Stimulated activated CD4-positive, alpha-beta T cell treated with anti-CD3 and anti-CD28 coated beads, Interleukin-2, amount 100 ng/mL, for 24 hours (primary cell): Measurements from ENCODE around the gene TM7SF3.

Experiments
- DNase-seq, 2 donors: peaks; one replicate each; pipeline ENCODE4 v3.0.0-alpha.2; 2020

Gene TM7SF3

DNA sequence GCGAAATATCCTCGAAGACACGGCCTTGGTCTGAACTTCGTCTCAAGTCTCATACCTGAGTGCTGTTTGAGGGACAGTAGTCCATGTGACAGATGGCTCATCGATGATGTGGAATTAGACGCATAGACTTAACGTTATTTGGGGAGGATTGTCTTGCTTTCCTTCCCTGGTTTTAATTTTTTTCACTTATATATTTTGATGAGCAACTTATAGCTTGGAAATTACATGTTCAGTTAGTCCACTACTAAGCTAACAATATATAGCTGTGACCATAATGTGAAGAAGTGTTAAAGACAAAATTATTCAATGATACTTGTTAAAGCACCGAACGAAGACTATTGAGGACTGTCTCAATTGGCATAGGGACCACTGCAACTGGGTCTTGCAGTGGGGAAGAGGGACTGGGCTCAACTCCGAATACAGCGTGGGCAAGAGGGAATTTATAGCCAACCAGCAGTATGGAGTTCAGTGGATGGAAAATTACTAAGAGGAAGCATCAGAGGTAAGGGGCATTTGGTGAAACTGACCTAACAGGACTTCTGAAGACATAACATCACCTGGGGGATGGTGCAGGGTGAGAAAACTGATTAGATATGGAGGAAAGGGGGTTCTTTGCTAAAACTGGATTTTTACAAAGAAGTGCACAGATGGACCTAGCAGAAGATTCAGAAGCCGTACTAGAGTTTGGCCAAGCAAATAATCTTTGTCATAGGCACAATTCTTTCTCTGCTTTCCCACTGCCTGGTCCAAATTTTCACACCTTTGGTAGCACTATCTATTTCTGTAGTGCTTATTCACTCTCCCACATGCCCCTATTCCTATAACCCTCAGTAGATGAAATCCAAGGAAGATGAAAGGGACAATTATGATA, 910 bp upstream of the TM7SF3 start:
- no peak for DNase-seq

GRCh38 chr12:27013611-27014084, 536 bp downstream of the TM7SF3 start:
- DNase-seq, result no peak

DNA sequence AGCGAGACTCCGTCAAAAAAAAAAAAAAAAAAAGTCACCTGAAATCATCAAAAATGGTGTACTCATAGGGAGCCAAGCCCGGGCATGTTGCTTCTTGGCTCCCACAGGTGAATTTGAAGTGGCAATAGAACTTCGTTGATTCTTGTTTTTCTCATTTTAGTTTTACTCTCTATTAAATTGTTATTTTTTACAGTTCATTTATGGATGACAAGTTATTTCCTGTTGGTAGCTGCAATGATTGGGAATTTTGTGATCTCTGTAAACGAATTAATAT, 1.3 kb downstream of the TM7SF3 start:
- no peak for DNase-seq

DNA sequence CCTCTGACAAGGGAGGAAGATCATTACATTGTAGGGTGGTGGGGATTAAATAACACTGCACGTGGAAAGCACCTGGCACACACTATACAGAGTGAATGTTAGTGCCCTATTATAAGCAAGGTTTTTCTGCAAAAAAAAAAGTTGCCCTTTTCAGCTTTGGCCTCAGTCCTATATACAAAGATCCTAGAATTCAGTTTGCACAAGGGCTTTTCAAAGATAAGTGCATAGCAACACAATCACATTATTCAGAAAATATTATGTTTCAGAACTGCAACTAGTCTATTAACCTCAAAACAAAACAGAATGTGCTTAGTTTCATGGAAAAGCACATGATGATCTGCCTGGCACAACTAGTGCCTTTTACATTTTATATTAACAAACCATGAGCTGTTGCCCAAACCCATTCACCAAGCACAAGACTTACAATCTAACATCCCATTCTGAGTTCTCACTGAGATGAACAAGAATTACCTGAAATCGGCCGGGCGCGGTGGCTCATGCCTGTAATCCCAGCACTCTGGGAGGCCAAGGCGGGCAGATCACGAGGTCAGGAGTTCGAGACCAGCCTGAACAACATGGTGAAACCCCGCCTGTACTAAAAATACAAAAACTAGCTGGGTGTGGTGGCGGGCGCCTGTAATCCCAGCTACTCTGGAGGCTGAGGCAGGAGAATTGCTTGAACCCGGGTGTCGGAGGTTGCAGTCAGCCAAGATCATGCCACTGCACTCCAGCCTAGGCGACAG, 1.8 kb downstream of the TM7SF3 start:
- no peak for DNase-seq

GRCh38 chr12:27009881-27010301, 4.3 kb downstream of the TM7SF3 start:
- no peak for DNase-seq

GRCh38 chr12:27008081-27008480, 6.1 kb downstream of the TM7SF3 start:
- DNase-seq, result no peak

GRCh38 chr12:27006797-27007467, 7.3 kb downstream of the TM7SF3 start:
- no peak for DNase-seq

- DNase-seq, result no peak
These were observed 8.7 kb downstream of the TM7SF3 start for GRCh38 chr12:27005495-27005894.

DNA sequence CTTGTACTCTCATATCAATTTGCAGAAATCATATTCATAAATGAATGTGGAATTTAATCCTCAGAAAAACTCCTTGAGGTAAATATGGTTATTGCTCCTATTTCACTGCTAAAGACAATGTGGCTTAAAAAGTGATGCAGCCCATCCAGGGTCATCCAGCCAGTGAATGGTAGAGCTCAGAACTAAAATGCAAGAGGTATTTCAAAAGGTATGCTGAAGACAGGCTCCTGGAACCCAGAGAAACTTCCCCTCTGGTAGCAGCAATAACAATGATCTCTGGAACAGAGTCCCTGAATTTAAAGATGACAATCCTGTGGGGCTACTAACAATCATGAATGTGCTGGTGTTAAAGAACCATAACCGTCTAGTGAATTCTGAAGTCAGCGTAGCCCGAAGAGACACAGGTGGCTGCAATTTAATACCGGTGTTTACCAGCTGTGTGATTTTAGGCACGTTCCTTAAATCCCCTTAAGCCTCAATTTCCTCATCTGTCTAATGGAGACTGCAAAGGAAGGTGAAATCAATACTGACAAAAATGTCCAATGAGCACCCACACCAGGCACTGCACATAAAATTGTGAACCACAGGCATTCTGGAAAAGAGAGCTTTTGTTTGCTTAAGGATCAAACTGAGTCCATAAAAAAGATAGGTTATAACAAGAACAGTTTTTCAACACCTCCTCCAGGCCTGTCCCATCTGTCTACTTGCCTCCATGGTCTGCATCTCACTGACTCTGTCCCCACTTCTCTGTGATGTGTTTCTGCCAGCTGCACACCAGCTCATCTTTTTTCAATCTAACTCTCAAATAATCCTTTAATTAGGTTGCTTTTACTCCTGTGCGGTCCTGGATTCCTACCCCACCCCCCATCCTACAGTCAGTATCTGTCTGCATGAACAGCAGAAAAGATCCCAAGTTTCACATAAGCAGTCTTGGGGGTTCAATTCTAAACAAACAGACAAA, 10.5 kb downstream of the TM7SF3 start:
- DNase-seq, result no peak

- DNase-seq, result no peak
These were observed 12.0 kb downstream of the TM7SF3 start for GRCh38 chr12:27002141-27002540.

DNA sequence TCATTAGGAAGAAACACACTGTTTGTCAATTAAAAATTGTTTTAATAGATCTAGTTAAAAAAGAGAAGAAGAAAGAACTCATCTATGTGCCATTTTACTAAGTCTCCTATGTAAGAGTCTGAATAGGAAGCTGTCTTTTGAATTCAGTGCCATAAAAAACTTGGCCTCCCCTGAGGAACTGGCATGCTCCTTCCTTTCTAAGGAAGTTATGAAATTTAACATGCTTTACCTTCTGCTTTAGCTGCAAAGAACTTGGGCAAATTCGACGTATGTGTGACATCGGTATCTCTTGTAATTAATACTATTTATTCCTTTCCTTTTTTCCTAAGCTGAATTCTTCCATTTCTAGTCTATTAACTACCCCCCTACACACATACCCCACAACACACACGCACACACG, 12.5 kb downstream of the TM7SF3 start:
- no peak for DNase-seq

GRCh38 chr12:27000961-27001360, 13.2 kb downstream of the TM7SF3 start:
- DNase-seq, result no peak

DNA sequence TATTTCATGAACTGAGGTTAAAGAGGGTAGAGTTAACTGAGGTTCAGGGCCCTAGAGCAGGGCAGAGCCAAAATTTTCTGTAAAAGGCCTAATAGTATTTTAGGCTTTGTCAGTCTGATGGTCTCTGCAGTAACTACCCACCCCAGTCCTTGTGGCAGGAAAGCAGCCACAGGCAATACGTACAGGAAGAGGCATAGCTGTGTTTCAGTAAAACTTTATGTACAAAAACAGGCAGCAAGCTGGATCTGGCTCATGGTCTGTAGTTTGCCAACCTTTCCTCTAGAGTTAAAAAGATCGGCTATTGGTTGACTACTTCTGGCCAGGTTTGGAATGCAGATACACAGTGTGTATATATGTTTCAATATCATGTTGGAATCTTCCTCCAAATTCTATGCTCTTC, 17.2 kb downstream of the TM7SF3 start:
- DNase-seq, result no peak

GRCh38 chr12:26995706-26996105, 18.5 kb downstream of the TM7SF3 start:
- no peak for DNase-seq

DNA sequence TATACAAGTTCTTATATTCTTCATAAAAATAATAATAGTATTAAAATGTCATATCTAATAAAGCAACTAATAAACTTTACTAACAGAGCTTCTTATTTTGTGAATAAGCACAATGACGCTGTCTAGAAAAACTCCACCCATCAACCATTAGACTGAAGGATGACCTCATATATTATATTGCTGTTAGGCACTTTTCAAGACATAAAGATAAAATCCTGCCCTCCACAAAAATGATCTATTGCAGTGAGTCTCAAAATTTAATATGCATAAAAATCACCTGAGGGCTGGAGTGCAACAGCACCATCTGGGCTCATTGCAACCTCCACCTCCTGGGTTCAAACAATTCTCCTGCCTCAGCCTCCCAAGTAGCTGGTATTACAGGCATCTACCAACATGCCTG, 20.1 kb downstream of the TM7SF3 start:
- no peak for DNase-seq

GRCh38 chr12:26991826-26992225, 22.4 kb downstream of the TM7SF3 start:
- DNase-seq, result no peak

DNA sequence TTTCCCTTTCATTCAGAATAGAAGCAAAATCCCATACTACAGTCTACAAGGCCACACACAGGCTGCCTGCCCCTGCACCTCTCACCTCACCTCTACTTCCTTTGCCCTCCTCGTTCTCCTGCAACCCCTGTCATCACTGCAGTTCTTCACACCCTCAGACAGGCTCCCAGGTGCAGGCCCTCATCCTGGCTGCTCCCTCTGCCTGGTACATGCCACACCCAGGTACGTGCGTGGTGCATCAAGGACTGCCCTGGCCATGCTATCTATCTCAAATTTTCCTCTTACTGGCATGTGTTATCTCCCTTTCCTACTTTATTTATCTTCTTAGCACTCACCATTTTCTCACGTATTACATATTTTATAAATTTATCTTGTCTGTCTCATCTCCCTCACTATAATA, 24.3 kb downstream of the TM7SF3 start:
- no peak for DNase-seq

DNA sequence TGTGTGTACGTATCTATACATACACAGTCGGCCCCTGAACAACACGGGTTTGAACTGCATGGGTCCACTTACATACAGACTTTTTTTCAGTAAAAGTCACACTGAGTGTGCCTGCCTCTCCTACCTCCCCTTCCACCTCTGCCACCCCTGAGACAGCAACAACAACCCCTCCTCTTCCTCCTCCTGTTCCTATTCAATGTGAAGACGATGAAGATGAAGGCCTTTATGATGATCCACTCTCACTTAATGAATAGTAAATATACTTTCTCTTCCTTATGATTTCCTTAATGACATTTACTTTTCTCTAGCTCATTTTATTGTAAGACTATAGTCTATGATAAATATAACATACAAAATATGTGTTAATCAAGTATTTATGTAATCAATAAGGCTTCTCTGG, 25.5 kb downstream of the TM7SF3 start:
- DNase-seq, result no peak

- no peak for DNase-seq
These were observed 26.4 kb downstream of the TM7SF3 start for GRCh38 chr12:26987634-26988424.

DNA sequence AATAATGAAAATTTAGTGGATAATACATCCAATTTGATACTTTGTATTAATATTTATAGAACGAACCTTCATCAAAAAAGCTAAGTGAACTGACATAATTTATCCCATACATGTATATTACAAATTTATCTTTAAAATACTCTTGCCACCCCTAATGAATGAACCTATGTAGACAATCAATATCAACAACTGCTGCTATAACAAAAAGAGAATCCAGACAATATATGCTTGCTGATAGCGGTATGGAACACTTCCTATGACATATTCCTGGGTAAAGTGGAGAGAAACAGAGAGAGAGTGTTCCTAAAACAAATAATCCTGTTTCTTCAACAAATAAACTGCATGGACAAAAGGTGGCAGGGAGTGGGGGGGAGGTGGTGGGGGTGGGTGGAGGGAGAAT, 31.3 kb downstream of the TM7SF3 start:
- DNase-seq, result no peak

DNA sequence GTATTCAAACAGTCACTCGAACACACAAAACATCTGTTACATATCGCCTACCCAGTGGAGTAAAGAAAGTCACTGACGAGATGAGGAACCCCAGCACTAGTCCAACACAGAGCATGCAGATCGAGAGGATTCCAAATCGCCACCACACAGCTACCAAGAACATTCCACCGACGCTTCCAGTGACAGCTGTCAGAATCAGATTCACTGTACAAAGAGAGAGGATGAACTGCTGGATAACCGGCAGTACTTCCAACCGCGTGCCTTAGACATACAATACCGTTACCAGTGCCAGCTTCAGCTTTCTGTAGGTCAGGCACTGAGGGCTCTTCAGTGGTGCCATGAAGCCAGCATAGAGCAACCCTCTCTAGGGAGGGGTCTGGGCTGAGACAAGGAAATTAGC, 34.5 kb downstream of the TM7SF3 start:
- no peak for DNase-seq

GRCh38 chr12:26978801-26979200, 35.4 kb downstream of the TM7SF3 start:
- DNase-seq, result no peak
